Measurements from ENCODE around the gene SYNC. TPM values are rescaled to one million over a fixed set of nuclear protein-coding genes. Genes with fewer than 3 reads are reported as not detected.
"Not testable (repeated sequence)": the region's sequence is repeated elsewhere in the genome, so short reads cannot be mapped to it uniquely, and the experiment has no call there.

Gene SYNC
- total RNA-seq, 6 donors from 2014 or later = 12.0 to 33.5 (median 25.8) TPM

DNA sequence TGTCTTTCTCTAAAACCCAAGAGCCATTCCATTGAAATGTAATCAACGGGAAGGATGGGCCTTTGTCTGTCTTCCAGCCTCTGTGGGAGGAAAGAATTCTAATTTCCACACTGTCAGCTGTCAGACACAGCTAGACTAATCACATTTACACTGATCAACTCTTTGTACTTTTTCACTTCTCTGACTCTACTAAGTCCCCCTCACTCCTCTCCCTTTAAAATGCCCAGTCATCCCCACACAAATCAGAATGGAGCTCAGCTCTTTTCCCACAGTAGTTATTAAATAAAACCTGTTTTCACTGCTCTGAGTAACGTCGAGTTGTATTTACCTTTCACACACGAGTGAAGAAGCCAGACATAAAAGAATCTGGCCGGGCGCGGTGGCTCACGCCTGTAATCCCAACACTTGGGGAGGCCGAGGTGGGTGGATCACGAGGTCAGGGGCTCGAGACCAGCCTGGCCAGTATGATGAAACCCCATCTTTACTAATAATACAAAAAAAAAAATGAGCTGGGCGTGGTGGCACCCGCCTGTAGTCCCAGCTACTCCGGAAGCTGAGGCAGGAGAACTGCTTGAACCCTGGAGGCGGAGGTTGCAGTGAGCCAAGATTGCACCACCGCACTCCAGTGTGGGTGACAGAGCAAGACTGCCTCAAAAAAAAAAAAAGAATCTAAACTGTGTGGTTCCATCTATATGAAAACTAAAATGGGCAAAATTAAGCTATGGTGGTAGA is 65.5 kb downstream of the SYNC start:
- peaks cover 0 to 11% (median 2%) of the 10 kb centered on the region in 4 donors for H3K4me1 ChIP-seq
- DNase-seq = peak; percentile 51 to 79
- peak; percentile 46 to 49 for ATAC-seq (ENCODE audit: low FRiP score in 2 of 2)
- H3K27me3 ChIP-seq = no peaks in the 10 kb centered on the region
- TF ChIP-seq POLR2AphosphoS5 (IDR thresholded peaks at IDR 0.05) = no peak
- TF ChIP-seq EP300 (IDR thresholded peaks at IDR 0.05) = no peak
- TF ChIP-seq POLR2A (IDR thresholded peaks at IDR 0.05) = no peak
- TF ChIP-seq, protein P1, sequence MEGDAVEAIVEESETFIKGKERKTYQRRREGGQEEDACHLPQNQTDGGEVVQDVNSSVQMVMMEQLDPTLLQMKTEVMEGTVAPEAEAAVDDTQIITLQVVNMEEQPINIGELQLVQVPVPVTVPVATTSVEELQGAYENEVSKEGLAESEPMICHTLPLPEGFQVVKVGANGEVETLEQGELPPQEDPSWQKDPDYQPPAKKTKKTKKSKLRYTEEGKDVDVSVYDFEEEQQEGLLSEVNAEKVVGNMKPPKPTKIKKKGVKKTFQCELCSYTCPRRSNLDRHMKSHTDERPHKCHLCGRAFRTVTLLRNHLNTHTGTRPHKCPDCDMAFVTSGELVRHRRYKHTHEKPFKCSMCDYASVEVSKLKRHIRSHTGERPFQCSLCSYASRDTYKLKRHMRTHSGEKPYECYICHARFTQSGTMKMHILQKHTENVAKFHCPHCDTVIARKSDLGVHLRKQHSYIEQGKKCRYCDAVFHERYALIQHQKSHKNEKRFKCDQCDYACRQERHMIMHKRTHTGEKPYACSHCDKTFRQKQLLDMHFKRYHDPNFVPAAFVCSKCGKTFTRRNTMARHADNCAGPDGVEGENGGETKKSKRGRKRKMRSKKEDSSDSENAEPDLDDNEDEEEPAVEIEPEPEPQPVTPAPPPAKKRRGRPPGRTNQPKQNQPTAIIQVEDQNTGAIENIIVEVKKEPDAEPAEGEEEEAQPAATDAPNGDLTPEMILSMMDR (IDR thresholded peaks at IDR 0.05) = no peak
- no peaks in the 10 kb centered on the region for H3K9me3 ChIP-seq
- no peak overlapping the region for H3K4me3 ChIP-seq
- H3K27ac ChIP-seq = peak overlapping the region in 2 of 4 donors; percentile 54 to 56
- 66 to 74% methylated on average over 16 of the region's 16 CpGs for WGBS, 2 donors
- peaks cover 0 to 22% (median 15%) of the 10 kb centered on the region in 4 donors for H3K36me3 ChIP-seq

DNA sequence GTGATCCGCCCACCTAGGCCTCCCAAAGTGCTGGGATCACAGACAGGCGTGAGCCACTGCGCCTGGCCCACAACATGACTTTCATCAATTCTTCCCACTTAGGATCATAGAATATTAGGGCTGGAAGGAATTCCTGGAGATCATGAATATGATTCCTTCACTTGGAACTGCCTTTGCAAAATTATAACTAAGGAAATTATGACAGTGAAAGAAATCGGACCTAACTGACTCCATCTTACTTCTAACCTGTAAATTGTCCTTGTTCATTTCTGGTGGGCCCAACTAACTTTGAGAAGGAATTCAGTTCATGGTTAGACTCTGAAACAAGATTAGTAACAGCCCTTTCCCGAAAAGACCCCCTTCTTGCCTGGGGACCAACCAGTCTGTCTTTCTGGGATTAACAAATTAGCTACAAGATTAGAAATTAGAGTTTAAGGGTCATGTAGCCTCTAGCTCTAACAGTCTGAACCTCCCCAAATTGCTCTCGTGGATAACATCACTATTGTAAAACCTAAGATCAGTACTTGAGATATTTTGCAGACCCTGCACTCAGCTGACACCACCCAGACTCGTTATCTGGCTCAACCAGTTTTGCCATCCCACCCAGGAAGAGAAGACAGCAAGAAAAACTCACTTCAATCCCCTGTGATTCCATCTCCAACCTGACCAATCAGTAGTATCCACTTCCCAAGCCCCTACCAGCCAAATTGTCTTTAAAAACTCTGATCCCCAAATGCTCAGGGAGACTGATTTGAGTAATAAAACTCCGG is 66.9 kb downstream of the SYNC start:
- 94 to 96% methylated on average over 8 of the region's 8 CpGs for WGBS, 2 donors
- Histone ChIP-seq H3K27me3 (no peaks in the 10 kb centered on the region), H3K36me3 (peaks cover 0 to 30% (median 19%) of the 10 kb centered on the region in 4 donors), H3K27ac (no peak overlapping the region), H3K4me3 (no peak overlapping the region), H3K4me1 (peaks cover 0 to 11% (median 2%) of the 10 kb centered on the region in 4 donors), H3K9me3 (no peaks in the 10 kb centered on the region)
- TF ChIP-seq POLR2A (IDR thresholded peaks at IDR 0.05) = no peak
- TF ChIP-seq POLR2AphosphoS5 (IDR thresholded peaks at IDR 0.05) = no peak
- ATAC-seq (ENCODE audit: low FRiP score in 2 of 2) (no peak), DNase-seq (no peak)

DNA sequence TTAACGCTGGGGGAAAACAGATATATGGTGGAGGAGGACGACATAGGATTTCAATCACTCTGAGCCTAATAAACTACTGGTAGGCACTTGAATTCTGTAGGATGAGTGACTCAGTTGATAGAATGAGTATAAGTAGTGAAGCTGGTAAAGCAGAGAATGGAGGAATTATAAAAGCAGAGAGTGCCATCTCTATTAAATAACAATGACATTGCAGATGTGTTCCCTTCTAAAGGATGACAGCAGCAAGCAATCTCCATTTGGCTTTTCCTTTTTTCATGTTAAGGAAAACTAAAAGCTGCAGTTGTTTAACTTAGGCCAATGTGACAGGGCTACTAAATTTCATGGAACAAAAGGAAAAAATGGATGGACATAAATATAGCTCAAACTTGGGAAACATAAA is 69.7 kb downstream of the SYNC start:
- no peak for TF ChIP-seq POLR2A (IDR thresholded peaks at IDR 0.05)
- TF ChIP-seq EP300 (IDR thresholded peaks at IDR 0.05) = no peak
- no peak for TF ChIP-seq POLR2AphosphoS5 (IDR thresholded peaks at IDR 0.05)
- TF ChIP-seq, protein P1 (IDR thresholded peaks at IDR 0.05) = no peak
- Histone ChIP-seq H3K9me3 (no peaks in the 10 kb centered on the region), H3K27ac (no peak overlapping the region), H3K4me1 (peaks cover 0 to 12% (median 2%) of the 10 kb centered on the region in 4 donors), H3K27me3 (no peaks in the 10 kb centered on the region), H3K4me3 (no peak overlapping the region), H3K36me3 (peaks cover 0 to 49% (median 33%) of the 10 kb centered on the region in 4 donors)
- ATAC-seq (ENCODE audit: low FRiP score in 2 of 2) (no peak), DNase-seq (no peak)
- 84 to 88% methylated on average over 2 of the region's 2 CpGs for WGBS, 2 donors

DNA sequence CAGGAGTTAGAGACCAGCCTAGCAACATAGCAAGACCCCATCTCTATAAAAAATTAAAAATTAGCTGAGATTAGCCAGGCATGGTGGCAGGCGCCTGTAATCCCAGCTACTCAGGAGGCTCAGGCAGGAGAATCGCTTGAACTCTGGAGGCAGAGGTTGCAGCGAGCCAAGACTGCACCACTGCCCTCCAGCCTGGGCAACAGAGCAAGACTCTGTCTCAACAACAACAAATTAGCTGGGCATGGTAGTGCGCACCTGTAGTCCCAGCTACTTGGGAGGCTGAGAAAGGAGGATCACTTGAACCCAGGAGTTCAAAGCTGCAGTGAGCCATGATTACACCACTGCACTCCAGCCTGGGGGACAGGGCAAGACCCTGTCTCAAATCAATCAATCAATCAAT is 72.4 kb downstream of the SYNC start:
- 95 to 96% methylated on average over 4 of the region's 4 CpGs for WGBS, 2 donors
- not testable (repeated sequence) for H3K27me3 ChIP-seq; H3K9me3 ChIP-seq; DNase-seq; H3K4me3 ChIP-seq; ATAC-seq (ENCODE audit: low FRiP score in 2 of 2); H3K4me1 ChIP-seq; H3K27ac ChIP-seq
- H3K36me3 ChIP-seq = peaks cover 0 to 62% (median 40%) of the 10 kb centered on the region in 4 donors

Small RNAs within 50 kb of the gene (small RNA-seq; reads per million reads assigned to genes)
- gene RF00019 = 0 reads per million in 4 donors

Other genes with a start within 250 kb of the SYNC start
- under 1 TPM in 4 of 6 donors, not detected in 2; under 0.01 to 0.10 (median 0.01) TPM for gene ZBTB8B, start 237.7 kb downstream of the SYNC start, total RNA-seq
- gene ZBTB8A, start 163.3 kb downstream of the SYNC start, total RNA-seq = 10 to 100 TPM in 1 of 6 donors, 1 to 10 TPM in 5; 5.1 to 12.0 (median 6.4) TPM
- 10 to 100 TPM; 24.4 to 43.9 (median 37.3) TPM for gene ZBTB8OS, start 52.2 kb downstream of the SYNC start, total RNA-seq
- 100 to 1,000 TPM in 5 of 6 donors, 10 to 100 TPM in 1; 72.8 to 161 (median 131) TPM for gene RBBP4, start 51.6 kb downstream of the SYNC start, total RNA-seq
- 100 to 1,000 TPM in 3 of 6 donors, 10 to 100 TPM in 3; 82.1 to 110 (median 95.1) TPM for gene YARS1, start 114.6 kb upstream of the SYNC start, total RNA-seq
- gene S100PBP, start 114.9 kb upstream of the SYNC start, total RNA-seq = 10 to 100 TPM; 20.8 to 85.9 (median 34.9) TPM
- 10 to 100 TPM in 1 of 6 donors, 1 to 10 TPM in 2, under 1 TPM in 1, not detected in 2; 0.30 to 10.3 (median 2.2) TPM for gene FNDC5, start 168.1 kb upstream of the SYNC start, total RNA-seq
- not detected for gene HPCA, start 183.7 kb upstream of the SYNC start, total RNA-seq
- 10 to 100 TPM; 37.7 to 94.1 (median 58.6) TPM for gene TMEM54, start 198.6 kb upstream of the SYNC start, total RNA-seq